H1 (cell line): Measurements from ENCODE around the gene DUSP18. TPM values are rescaled to one million over a fixed set of nuclear protein-coding genes. Genes with fewer than 3 reads are reported as not detected.
"Not testable (repeated sequence)": the region's sequence is repeated elsewhere in the genome, so short reads cannot be mapped to it uniquely, and the experiment has no call there.

Source experiments
- CTCF ChIA-PET: fragments of 300-600 bp; sonication (Branson Sonifier 250); formaldehyde crosslinking; loops from one replicate; lab custom pipeline; 2021; ENCODE audit not compliant: partially characterized antibody; lab: Charles Lee
- POLR2A ChIA-PET: fragments of 300-600 bp; sonication (Branson Sonifier 250); formaldehyde crosslinking; loops from one replicate; lab custom pipeline; 2021; ENCODE audit warnings: inconsistent platforms; ENCODE audit not compliant: partially characterized antibody; lab: Charles Lee
- DNase-seq, 2 experiments: peaks; one replicate each; pipeline versions ENCODE4 v3.0.0 to v3.0.0-alpha.2; 2010 to 2022; ENCODE audit warnings: low spot score in 2 of 2, low read depth in 1 of 2, mixed read lengths in 1 of 2
- FAIRE-seq: peaks from 2 replicates; lab custom pipeline; 2011; peaks lifted over from hg19 to GRCh38; lab: Jason Lieb, UNC
- H2AFZ ChIP-seq: 2 replicates; pipeline ENCODE4 v1.8.1; 2012; ENCODE audit warnings: low read length, inconsistent platforms
- H2AK5ac ChIP-seq: 2 replicates; pipeline ENCODE4 v1.6.1; 2013; ENCODE audit warnings: low read depth, low read length
- H2BK120ac ChIP-seq: replicated peaks from 2 replicates; pipeline ENCODE3; 2013; ENCODE audit warnings: low read depth, low read length, inconsistent platforms
- H2BK12ac ChIP-seq: 2 replicates; pipeline ENCODE4 v1.6.1; 2013; ENCODE audit warnings: low read depth, low read length
- H2BK15ac ChIP-seq: 2 replicates; pipeline ENCODE4 v1.6.1; 2013; ENCODE audit warnings: low read length
- H2BK20ac ChIP-seq: 2 replicates; pipeline ENCODE4 v1.6.1; 2013; ENCODE audit warnings: low read length
- H2BK5ac ChIP-seq: 2 replicates; pipeline ENCODE4 v1.6.1; 2013; ENCODE audit warnings: low read depth, low read length
- H3K14ac ChIP-seq: 2 replicates; pipeline ENCODE4 v1.6.1; 2013; ENCODE audit warnings: inconsistent platforms; ENCODE audit not compliant: insufficient read length
- H3K18ac ChIP-seq: 2 replicates; pipeline ENCODE4 v1.6.1; 2013; ENCODE audit warnings: low read length; ENCODE audit errors: extremely low read depth
- H3K23ac ChIP-seq: 2 replicates; pipeline ENCODE4 v1.6.1; 2013; ENCODE audit warnings: inconsistent platforms; ENCODE audit not compliant: insufficient read length
- H3K23me2 ChIP-seq: 2 replicates; pipeline ENCODE4 v1.6.1; 2013; ENCODE audit warnings: low read depth, low read length
- H3K27ac ChIP-seq: 2 replicates; pipeline ENCODE4 v1.6.1; 2011; ENCODE audit warnings: low read depth, low read length, inconsistent platforms
- H3K27me3 ChIP-seq, 4 experiments: replicated peaks in 1 of 4; 1 replicate in 1 of 4; 2 replicates in 3 of 4; pipeline versions ENCODE4 v1.6.1 to v1.8.1; 2011 to 2013; ENCODE audit warnings: low read length in 3 of 4, mild to moderate bottlenecking in 3 of 4, inconsistent platforms in 2 of 4, mixed read lengths in 2 of 4, moderate library complexity in 1 of 4; ENCODE audit not compliant: control insufficient read depth in 3 of 4, insufficient read depth in 3 of 4; ENCODE audit errors: extremely low read depth in 1 of 4
- H3K36me3 ChIP-seq, 4 experiments: 2 replicates each; pipeline versions ENCODE4 v1.6.1 to v1.8.1; 2011 to 2013; ENCODE audit warnings: mild to moderate bottlenecking in 4 of 4, low read length in 3 of 4, moderate library complexity in 2 of 4, control low read depth in 1 of 4, inconsistent platforms in 1 of 4; ENCODE audit not compliant: insufficient read depth in 4 of 4, control insufficient read depth in 2 of 4
- H3K4ac ChIP-seq: replicated peaks from 2 replicates; pipeline ENCODE3; 2013; ENCODE audit warnings: low read length, low read depth, mixed read lengths, inconsistent platforms; ENCODE audit not compliant: insufficient read length
- H3K4me1 ChIP-seq, 4 experiments: replicated peaks in 1 of 4; 1 replicate in 1 of 4; 2 replicates in 3 of 4; pipeline versions ENCODE4 v1.6.1 to v1.8.1; 2011 to 2013; ENCODE audit warnings: low read length in 3 of 4, inconsistent platforms in 2 of 4, mixed read lengths in 1 of 4; ENCODE audit not compliant: insufficient read depth in 4 of 4, control insufficient read depth in 3 of 4
- H3K4me2 ChIP-seq, 2 experiments: 2 replicates each; pipeline versions ENCODE4 v1.6.1 to v1.8.1; 2011 to 2013; ENCODE audit warnings: low read depth in 2 of 2, low read length in 2 of 2, control low read depth in 1 of 2, inconsistent platforms in 1 of 2, mild to moderate bottlenecking in 1 of 2; ENCODE audit not compliant: insufficient read depth in 1 of 2
- H3K4me3 ChIP-seq, 4 experiments: fragments of 200-600, 300-600 bp in 1 of 4; sonication (generic), shearing (Covaris generic), sonication (Bioruptor Twin) in 1 of 4; 2 replicates each; pipeline versions ENCODE4 v1.5.1 to v1.8.1; 2011 to 2016; ENCODE audit warnings: low read length in 4 of 4, low read depth in 3 of 4, control low read depth in 2 of 4, inconsistent platforms in 2 of 4, mild to moderate bottlenecking in 2 of 4, mixed read lengths in 1 of 4, moderate library complexity in 1 of 4; ENCODE audit not compliant: insufficient read depth in 2 of 4; ENCODE audit errors: extremely low read depth in 1 of 4
- H3K56ac ChIP-seq: replicated peaks from 2 replicates; pipeline ENCODE3; 2013; ENCODE audit warnings: low read depth, mild to moderate bottlenecking, mixed read lengths, low read length, inconsistent platforms; ENCODE audit not compliant: insufficient read length
- H3K79me1 ChIP-seq: 2 replicates; pipeline ENCODE4 v1.6.1; 2013; ENCODE audit warnings: low read depth, low read length, control low read depth
- H3K79me2 ChIP-seq, 2 experiments: 2 replicates each; pipeline versions ENCODE4 v1.6.1 to v1.8.1; 2012 to 2013; ENCODE audit warnings: low read length in 2 of 2, mild to moderate bottlenecking in 2 of 2, inconsistent platforms in 1 of 2; ENCODE audit not compliant: insufficient read depth in 2 of 2, control insufficient read depth in 1 of 2
- H3K9ac ChIP-seq, 4 experiments: replicated peaks in 1 of 4; 1 replicate in 1 of 4; 2 replicates in 3 of 4; pipeline versions ENCODE4 v1.6.1 to v1.8.1; 2011 to 2013; ENCODE audit warnings: low read depth in 3 of 4, low read length in 3 of 4, control low read depth in 2 of 4, mild to moderate bottlenecking in 2 of 4, moderate library complexity in 2 of 4, inconsistent platforms in 1 of 4; ENCODE audit errors: extremely low read depth in 1 of 4
- H3K9me3 ChIP-seq, 2 experiments: 2 replicates each; pipeline versions ENCODE4 v1.6.1 to v1.8.1; 2012 to 2013; ENCODE audit warnings: mild to moderate bottlenecking in 2 of 2, moderate library complexity in 2 of 2, control low read depth in 1 of 2, inconsistent platforms in 1 of 2, low read depth in 1 of 2, low read length in 1 of 2, mixed read lengths in 1 of 2; ENCODE audit not compliant: insufficient read depth in 2 of 2
- H4K20me1 ChIP-seq, 2 experiments: replicated peaks in 1 of 2; 2 replicates each; pipeline versions ENCODE3 to v1.8.1; 2011 to 2013; ENCODE audit warnings: inconsistent platforms in 2 of 2, low read length in 2 of 2, mild to moderate bottlenecking in 1 of 2; ENCODE audit not compliant: insufficient read depth in 2 of 2, control insufficient read depth in 1 of 2
- H4K5ac ChIP-seq: 2 replicates; pipeline ENCODE4 v1.6.1; 2013; ENCODE audit warnings: low read length, low read depth, mixed read lengths, inconsistent platforms; ENCODE audit not compliant: insufficient read length
- H4K8ac ChIP-seq: 2 replicates; pipeline ENCODE4 v1.8.0; 2013; ENCODE audit warnings: mild to moderate bottlenecking, moderate library complexity, low read length, inconsistent platforms; ENCODE audit not compliant: insufficient read depth; ENCODE audit errors: extremely low read depth
- H4K91ac ChIP-seq: replicated peaks from 2 replicates; pipeline ENCODE3; 2013; ENCODE audit warnings: low read length, mixed read lengths, inconsistent platforms; ENCODE audit not compliant: insufficient read length
- WGBS, 2 experiments: shearing (Covaris generic) in 1 of 2; methylation state at CpG; one replicate each; pipeline versions ENCODE4 v1.1.6 to v1.1.7; 2013 to 2015; ENCODE audit warnings: low lambda C conversion rate in 2 of 2, mixed read lengths in 2 of 2, inconsistent platforms in 1 of 2, low coverage in 1 of 2, missing lambda C conversion rate in 1 of 2; ENCODE audit not compliant: insufficient replicate concordance in 2 of 2, insufficient coverage in 1 of 2, insufficient read length in 1 of 2; ENCODE audit errors: extremely low coverage in 1 of 2, missing lambda C conversion rate in 1 of 2; 5-methylcytosine and 5-hydroxymethylcytosine counted together
- polyA plus RNA-seq, 7 experiments: library from polyadenylated mRNA; depleted of rRNA in 3 of 7; stranded (reverse) in 5 of 7; unstranded in 2 of 7; fragments of >200 nt in 5 of 7; fragments of 200-250 nt in 2 of 7; gene quantifications; 1 replicate in 5 of 7; 2 replicates in 1 of 7; 4 replicates in 1 of 7; pipeline versions ENCODE4 v1.2.1 to v1.2.3, GENCODE V29; 2011 to 2013; ENCODE audit warnings: missing spikeins in 2 of 7, mixed read lengths in 2 of 7
- total RNA-seq: library from RNA; stranded (reverse); fragmentation: NEBNext Ultra II Directional; extraction: Animal tissue kit (Norgen Biotek cat#: 25700); gene quantifications from 2 replicates; pipeline ENCODE4 v1.2.1, GENCODE V29; 2021

Gene DUSP18
- total and polyA plus RNA-seq, 2 of the 8 experiments (the other 6 are each of a cell fraction or from before 2014, with no cell fraction given): 2.6 to 7.3 TPM

DNA sequence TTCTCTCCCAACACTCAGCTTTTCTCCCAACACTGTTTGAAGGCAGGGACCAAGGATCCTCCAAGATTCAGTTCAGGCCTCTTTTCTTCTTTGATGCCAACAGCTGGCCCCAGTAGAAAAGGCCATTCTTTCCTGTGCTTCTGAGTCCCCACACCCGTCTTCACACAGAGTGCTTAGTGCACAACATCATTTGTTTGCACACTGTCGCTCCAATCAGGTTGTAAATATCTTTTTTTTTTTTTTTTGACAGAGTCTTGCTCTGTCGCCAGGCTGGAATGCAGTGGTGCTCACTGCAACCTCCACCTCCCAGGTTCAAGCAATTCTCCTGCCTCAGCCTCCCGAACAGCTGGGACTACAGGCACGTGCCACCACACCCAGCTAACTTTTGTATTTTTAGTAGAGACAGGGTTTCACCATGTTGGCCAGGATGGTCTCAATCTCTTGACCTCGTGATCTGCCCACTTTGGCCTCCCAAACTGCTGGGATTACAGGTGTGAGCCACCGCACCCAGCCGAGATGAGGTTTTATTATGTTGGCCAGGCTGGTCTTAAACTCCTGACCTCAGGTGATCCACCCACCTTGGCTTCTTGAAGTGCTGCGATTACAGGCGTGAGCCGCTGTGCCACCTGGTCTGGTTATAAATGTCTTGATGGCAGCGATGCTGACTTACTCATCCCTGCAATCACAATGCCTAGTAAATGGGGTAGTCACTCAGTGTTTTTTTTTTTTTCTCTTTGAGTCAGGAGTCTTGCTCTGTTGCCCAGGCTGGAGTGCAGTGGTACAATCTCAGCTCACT lies 12.4 kb upstream of the DUSP18 start:
- H3K4me3 ChIP-seq, H3K79me2 ChIP-seq, H2AK5ac ChIP-seq, H3K14ac ChIP-seq, FAIRE-seq, H2BK20ac ChIP-seq, H4K8ac ChIP-seq, H3K56ac ChIP-seq, H3K79me1 ChIP-seq, H3K9me3 ChIP-seq, H3K27ac ChIP-seq, H4K91ac ChIP-seq, H3K27me3 ChIP-seq, H4K20me1 ChIP-seq, H2BK120ac ChIP-seq, H3K4me2 ChIP-seq, H3K4ac ChIP-seq, H4K5ac ChIP-seq, H3K9ac ChIP-seq, H3K4me1 ChIP-seq, H3K36me3 ChIP-seq, H2BK5ac ChIP-seq, POLR2A ChIA-PET, H3K23me2 ChIP-seq, H3K18ac ChIP-seq, H3K23ac ChIP-seq, H2BK15ac ChIP-seq, DNase-seq: not testable (repeated sequence)
- H2AFZ ChIP-seq: 0 out of 2 replicates have a peak overlapping the region, but pooled peaks have one; percentile 58
- CTCF ChIA-PET: interaction anchor here (0.8 to 1.2 kb wide), 5 partner anchors 9 to 45 kb away, joined by 3 to 6 read pairs (median 3); partner anchors contain the start of genes DUSP18 and SLC35E4
- H2BK12ac ChIP-seq: 0 out of 2 replicates have a peak overlapping the region, but pooled peaks have one; percentile 27
- WGBS, 2 experiments: 85% methylated on average over 12 of the region's 12 CpGs; no CpG with 5 or more reads in 1 of the 2 experiments
